WI38 (cell line): ENCODE measurements around the gene WWOX.
A peak's percentile ranks its signal among the peaks of the same experiment; 100 is the strongest.
"Not testable (repeated sequence)": the region's sequence is repeated elsewhere in the genome, so short reads cannot be mapped to it uniquely, and the experiment has no call there.

Source experiments
- H3K4me3 ChIP-seq: 2 replicates; pipeline ENCODE4 v1.5.1; 2011; ENCODE audit warnings: low read depth, mild to moderate bottlenecking, control low read depth, low read length
- CTCF ChIP-seq: IDR thresholded peaks from 2 replicates; pipeline ENCODE4 v1.5.1; 2012; ENCODE audit warnings: low read depth, mild to moderate bottlenecking, control low read depth, low read length

The WWOX gene

GRCh38 chr16:78099271-78100111 is at the start of gene WWOX:
TSS of gene WWOX (plus strand) at chr16:78099654.
- peak; percentile 89; the same call in 1 of the 2 replicates for TF ChIP-seq CTCF
- H3K4me3 ChIP-seq: peak within 1 kb of the TSS; percentile 96

GRCh38 chr16:78050734-78051400 is 48.6 kb upstream of the WWOX start:
- H3K4me3 ChIP-seq: no peak overlapping the region
- no peak for TF ChIP-seq CTCF

- no peak for TF ChIP-seq CTCF
- no peak overlapping the region for H3K4me3 ChIP-seq
Measured at GRCh38 chr16:78057803-78058564, 41.5 kb upstream of the WWOX start.

- not testable (repeated sequence) for H3K4me3 ChIP-seq
Measured at GRCh38 chr16:78059806-78060205, 39.6 kb upstream of the WWOX start.

GRCh38 chr16:78060295-78060694 is 39.2 kb upstream of the WWOX start:
- TF ChIP-seq CTCF: no peak

GRCh38 chr16:78060809-78061208 is 38.6 kb upstream of the WWOX start:
- no peak overlapping the region for H3K4me3 ChIP-seq
- no peak for TF ChIP-seq CTCF

More at GRCh38 chr16:78060295-78060694, 39.2 kb upstream of the WWOX start:
- no peak overlapping the region for H3K4me3 ChIP-seq

- no peak for TF ChIP-seq CTCF
- H3K4me3 ChIP-seq: no peak overlapping the region
Measured at GRCh38 chr16:78065319-78065718, 34.1 kb upstream of the WWOX start.
